ENCODE data around the gene SH3BP4.

SH3BP4 gene

GRCh38 chr2:234954551-234954992 lies 2.8 kb downstream of the SH3BP4 start:
- 25% methylated on average over 7 of the region's 8 CpGs for WGBS
- H4K91ac ChIP-seq (ENCODE audit: low read length), result no peak overlapping the region
- H3K9me3 ChIP-seq (ENCODE audit: control insufficient read depth, low read length), result no peaks in the 10 kb centered on the region
- H3K18ac ChIP-seq (ENCODE audit: low read depth in 1 of 2, low read length in 2 of 2), result peak overlapping the region; percentile 49 to 58
- H3K79me1 ChIP-seq (replicated peaks; ENCODE audit: low read length, poor library complexity, severe bottlenecking), result no peaks in the 10 kb centered on the region
- H3K4me2 ChIP-seq (ENCODE audit: low read length, poor library complexity, severe bottlenecking), result peak overlapping the region; percentile 56
- peak overlapping the region in 1 of 2 experiments; percentile 26 for H3K4ac ChIP-seq (ENCODE audit: low read depth in 1 of 2, low read length in 2 of 2)
- peak overlapping the region; percentile 35 to 43 for H2BK12ac ChIP-seq (ENCODE audit: low read length in 2 of 2)
- H2BK120ac ChIP-seq (ENCODE audit: low read depth, low read length), result peak overlapping the region; percentile 76
- H3K14ac ChIP-seq (ENCODE audit: low read length in 2 of 2), result peak overlapping the region in 1 of 2 experiments; percentile 62
- no peak overlapping the region for H3K23ac ChIP-seq (ENCODE audit: low read length in 2 of 2)
- peak overlapping the region; percentile 35 for H2AK5ac ChIP-seq (ENCODE audit: low read length, severe bottlenecking)
- peak; percentile 59 for DNase-seq
- peaks cover 0 to 19% of the 10 kb centered on the region in 2 experiments for H3K36me3 ChIP-seq (ENCODE audit: control insufficient read depth in 1 of 2, insufficient read depth in 2 of 2, low read depth in 1 of 2, low read length in 2 of 2)
- peak overlapping the region; percentile 16 for H4K8ac ChIP-seq (ENCODE audit: low read length)
- H2AFZ ChIP-seq (ENCODE audit: low read depth, low read length), result no peak overlapping the region
- peak overlapping the region; percentile 44 for H2BK15ac ChIP-seq (ENCODE audit: low read depth, poor library complexity, severe bottlenecking)
- no peaks in the 10 kb centered on the region for H3K27me3 ChIP-seq (ENCODE audit: control insufficient read depth in 1 of 2, insufficient read depth in 1 of 2, low read length in 2 of 2)
- peak overlapping the region; percentile 81 for H3K27ac ChIP-seq (ENCODE audit: low read length, poor library complexity, severe bottlenecking)
- peak overlapping the region; percentile 60 to 89 for H3K4me3 ChIP-seq (ENCODE audit: insufficient read depth in 1 of 2, low read depth in 1 of 2, low read length in 2 of 2)
- peak overlapping the region; percentile 96 for H3K9ac ChIP-seq (ENCODE audit: low read length)
- peak overlapping the region; percentile 86 for H2BK5ac ChIP-seq (ENCODE audit: low read depth, low read length, poor library complexity, severe bottlenecking)
- H3K4me1 ChIP-seq (ENCODE audit: control insufficient read depth, insufficient read depth, low read depth, low read length), result peaks cover 37% of the 10 kb centered on the region

GRCh38 chr2:234955091-234955591 lies 3.3 kb downstream of the SH3BP4 start:
- H3K9me3 ChIP-seq (ENCODE audit: control insufficient read depth, low read length), result no peaks in the 10 kb centered on the region
- no peak overlapping the region for H2BK15ac ChIP-seq (ENCODE audit: low read depth, poor library complexity, severe bottlenecking)
- peak overlapping the region in 1 of 2 experiments; percentile 66 for H3K18ac ChIP-seq (ENCODE audit: low read depth in 1 of 2, low read length in 2 of 2)
- peak overlapping the region; percentile 81 for H3K27ac ChIP-seq (ENCODE audit: low read length, poor library complexity, severe bottlenecking)
- H3K36me3 ChIP-seq (ENCODE audit: control insufficient read depth in 1 of 2, insufficient read depth in 2 of 2, low read depth in 1 of 2, low read length in 2 of 2), result peaks cover 0 to 19% of the 10 kb centered on the region in 2 experiments
- H2BK12ac ChIP-seq (ENCODE audit: low read length in 2 of 2), result no peak overlapping the region
- no peaks in the 10 kb centered on the region for H3K27me3 ChIP-seq (ENCODE audit: control insufficient read depth in 1 of 2, insufficient read depth in 1 of 2, low read length in 2 of 2)
- H2AFZ ChIP-seq (ENCODE audit: low read depth, low read length), result no peak overlapping the region
- DNase-seq, result no peak
- H3K23ac ChIP-seq (ENCODE audit: low read length in 2 of 2), result peak overlapping the region in 1 of 2 experiments; percentile 29
- peaks cover 37% of the 10 kb centered on the region for H3K4me1 ChIP-seq (ENCODE audit: control insufficient read depth, insufficient read depth, low read depth, low read length)
- peak overlapping the region; percentile 60 to 89 for H3K4me3 ChIP-seq (ENCODE audit: insufficient read depth in 1 of 2, low read depth in 1 of 2, low read length in 2 of 2)
- H3K4me2 ChIP-seq (ENCODE audit: low read length, poor library complexity, severe bottlenecking), result peak overlapping the region; percentile 56
- H3K9ac ChIP-seq (ENCODE audit: low read length), result peak overlapping the region; percentile 96
- no peak overlapping the region for H3K14ac ChIP-seq (ENCODE audit: low read length in 2 of 2)
- H2BK5ac ChIP-seq (ENCODE audit: low read depth, low read length, poor library complexity, severe bottlenecking), result no peak overlapping the region
- no peak overlapping the region for H2AK5ac ChIP-seq (ENCODE audit: low read length, severe bottlenecking)
- H2BK120ac ChIP-seq (ENCODE audit: low read depth, low read length), result no peak overlapping the region
- no peak overlapping the region for H3K4ac ChIP-seq (ENCODE audit: low read depth in 1 of 2, low read length in 2 of 2)
- H4K8ac ChIP-seq (ENCODE audit: low read length), result no peak overlapping the region
- H4K91ac ChIP-seq (ENCODE audit: low read length), result no peak overlapping the region
- 85% methylated on average over 16 of the region's 16 CpGs for WGBS
- no peaks in the 10 kb centered on the region for H3K79me1 ChIP-seq (replicated peaks; ENCODE audit: low read length, poor library complexity, severe bottlenecking)

- H3K14ac ChIP-seq (ENCODE audit: low read length in 2 of 2), result no peak overlapping the region
- no peaks in the 10 kb centered on the region for H3K27me3 ChIP-seq (ENCODE audit: control insufficient read depth in 1 of 2, insufficient read depth in 1 of 2, low read length in 2 of 2)
- H3K36me3 ChIP-seq (ENCODE audit: control insufficient read depth in 1 of 2, insufficient read depth in 2 of 2, low read depth in 1 of 2, low read length in 2 of 2), result peaks cover 0 to 19% of the 10 kb centered on the region in 2 experiments
- H2AK5ac ChIP-seq (ENCODE audit: low read length, severe bottlenecking), result no peak overlapping the region
- DNase-seq, result no peak
- H3K4me3 ChIP-seq (ENCODE audit: insufficient read depth in 1 of 2, low read depth in 1 of 2, low read length in 2 of 2), result no peak overlapping the region
- H3K4me1 ChIP-seq (ENCODE audit: control insufficient read depth, insufficient read depth, low read depth, low read length), result peaks cover 32% of the 10 kb centered on the region
- H2BK5ac ChIP-seq (ENCODE audit: low read depth, low read length, poor library complexity, severe bottlenecking), result no peak overlapping the region
- no peak overlapping the region for H2AFZ ChIP-seq (ENCODE audit: low read depth, low read length)
- 91% methylated on average over 8 of the region's 10 CpGs for whole genome bisulfite sequencing
- H3K4ac ChIP-seq (ENCODE audit: low read depth in 1 of 2, low read length in 2 of 2), result no peak overlapping the region
- H3K9me3 ChIP-seq (ENCODE audit: control insufficient read depth, low read length), result no peaks in the 10 kb centered on the region
- H3K79me1 ChIP-seq (replicated peaks; ENCODE audit: low read length, poor library complexity, severe bottlenecking), result no peaks in the 10 kb centered on the region
- no peak overlapping the region for H3K23ac ChIP-seq (ENCODE audit: low read length in 2 of 2)
- H2BK120ac ChIP-seq (ENCODE audit: low read depth, low read length), result no peak overlapping the region
- H3K4me2 ChIP-seq (ENCODE audit: low read length, poor library complexity, severe bottlenecking), result peak overlapping the region; percentile 56
- H3K18ac ChIP-seq (ENCODE audit: low read depth in 1 of 2, low read length in 2 of 2), result no peak overlapping the region
- no peak overlapping the region for H4K8ac ChIP-seq (ENCODE audit: low read length)
- no peak overlapping the region for H4K91ac ChIP-seq (ENCODE audit: low read length)
- no peak overlapping the region for H3K9ac ChIP-seq (ENCODE audit: low read length)
- no peak overlapping the region for H2BK15ac ChIP-seq (ENCODE audit: low read depth, poor library complexity, severe bottlenecking)
- H3K27ac ChIP-seq (ENCODE audit: low read length, poor library complexity, severe bottlenecking), result peak overlapping the region; percentile 81
- no peak overlapping the region for H2BK12ac ChIP-seq (ENCODE audit: low read length in 2 of 2)
Observed at GRCh38 chr2:234955971-234956509, 4.2 kb downstream of the SH3BP4 start.

DNA sequence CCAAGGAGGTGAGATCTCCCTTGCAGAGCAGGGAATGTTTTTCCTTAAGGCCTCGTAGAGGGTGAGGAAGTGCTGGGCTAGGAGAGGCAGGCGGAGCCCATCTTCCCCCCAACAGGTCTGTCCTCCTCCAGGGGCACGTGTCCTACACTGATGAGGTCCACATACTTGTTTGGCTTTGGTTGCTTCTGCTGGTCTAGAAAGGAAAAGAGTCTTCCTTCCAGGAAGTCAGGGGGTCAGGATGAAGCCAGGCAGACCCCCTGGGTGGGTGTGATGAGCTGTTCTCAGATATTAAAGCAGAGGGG lies 6.0 kb downstream of the SH3BP4 start:
- H2BK5ac ChIP-seq (ENCODE audit: low read depth, low read length, poor library complexity, severe bottlenecking), result no peak overlapping the region
- H3K4ac ChIP-seq (ENCODE audit: low read depth in 1 of 2, low read length in 2 of 2), result no peak overlapping the region
- peak overlapping the region; percentile 21 for H2AK5ac ChIP-seq (ENCODE audit: low read length, severe bottlenecking)
- H3K36me3 ChIP-seq (ENCODE audit: control insufficient read depth in 1 of 2, insufficient read depth in 2 of 2, low read depth in 1 of 2, low read length in 2 of 2), result peaks cover 0 to 19% of the 10 kb centered on the region in 2 experiments
- peak overlapping the region; percentile 8 for H3K27ac ChIP-seq (ENCODE audit: low read length, poor library complexity, severe bottlenecking)
- no peak overlapping the region for H2BK120ac ChIP-seq (ENCODE audit: low read depth, low read length)
- peak overlapping the region in 1 of 2 experiments; percentile 14 for H3K23ac ChIP-seq (ENCODE audit: low read length in 2 of 2)
- H2BK15ac ChIP-seq (ENCODE audit: low read depth, poor library complexity, severe bottlenecking), result no peak overlapping the region
- H4K8ac ChIP-seq (ENCODE audit: low read length), result no peak overlapping the region
- H3K79me1 ChIP-seq (replicated peaks; ENCODE audit: low read length, poor library complexity, severe bottlenecking), result no peaks in the 10 kb centered on the region
- peaks cover 33% of the 10 kb centered on the region for H3K4me1 ChIP-seq (ENCODE audit: control insufficient read depth, insufficient read depth, low read depth, low read length)
- H3K4me2 ChIP-seq (ENCODE audit: low read length, poor library complexity, severe bottlenecking), result peak overlapping the region; percentile 15
- H3K4me3 ChIP-seq (ENCODE audit: insufficient read depth in 1 of 2, low read depth in 1 of 2, low read length in 2 of 2), result no peak overlapping the region
- H2AFZ ChIP-seq (ENCODE audit: low read depth, low read length), result no peak overlapping the region
- WGBS, result 66% methylated on average over 3 of the region's 3 CpGs
- no peak overlapping the region for H2BK12ac ChIP-seq (ENCODE audit: low read length in 2 of 2)
- no peak for DNase-seq
- H3K14ac ChIP-seq (ENCODE audit: low read length in 2 of 2), result no peak overlapping the region
- peak overlapping the region; percentile 12 to 32 for H3K18ac ChIP-seq (ENCODE audit: low read depth in 1 of 2, low read length in 2 of 2)
- H4K91ac ChIP-seq (ENCODE audit: low read length), result no peak overlapping the region
- H3K9me3 ChIP-seq (ENCODE audit: control insufficient read depth, low read length), result no peaks in the 10 kb centered on the region
- no peaks in the 10 kb centered on the region for H3K27me3 ChIP-seq (ENCODE audit: control insufficient read depth in 1 of 2, insufficient read depth in 1 of 2, low read length in 2 of 2)
- H3K9ac ChIP-seq (ENCODE audit: low read length), result peak overlapping the region; percentile 11

Measured in mesenchymal stem cell (in vitro differentiated cells and primary cell).